Renal cortex interstitium (tissue), 11 donors: ENCODE data around the gene PKD1. TPM values are rescaled to one million over a fixed set of nuclear protein-coding genes. Genes with fewer than 3 reads are reported as not detected.
"Not testable (repeated sequence)": the region's sequence is repeated elsewhere in the genome, so short reads cannot be mapped to it uniquely, and the experiment has no call there.

Experiments used
- DNase-seq, 11 donors: peaks; one replicate each; pipeline ENCODE4 v3.0.0-alpha.2; 2013; ENCODE audit warnings: low read depth in 9 of 11, low spot score in 4 of 11; ENCODE audit errors: extremely low read depth in 1 of 11
- polyA plus RNA-seq, 3 donors: library from polyadenylated mRNA; unstranded; fragments of 120-200 nt; gene quantifications; one replicate each; pipeline ENCODE4 v1.2.1, GENCODE V29; 2013; ENCODE audit not compliant: insufficient read length in 3 of 3

PKD1 gene
- polyA plus RNA-seq, 3 donors = 53.6 to 123 (median 101) TPM

DNA sequence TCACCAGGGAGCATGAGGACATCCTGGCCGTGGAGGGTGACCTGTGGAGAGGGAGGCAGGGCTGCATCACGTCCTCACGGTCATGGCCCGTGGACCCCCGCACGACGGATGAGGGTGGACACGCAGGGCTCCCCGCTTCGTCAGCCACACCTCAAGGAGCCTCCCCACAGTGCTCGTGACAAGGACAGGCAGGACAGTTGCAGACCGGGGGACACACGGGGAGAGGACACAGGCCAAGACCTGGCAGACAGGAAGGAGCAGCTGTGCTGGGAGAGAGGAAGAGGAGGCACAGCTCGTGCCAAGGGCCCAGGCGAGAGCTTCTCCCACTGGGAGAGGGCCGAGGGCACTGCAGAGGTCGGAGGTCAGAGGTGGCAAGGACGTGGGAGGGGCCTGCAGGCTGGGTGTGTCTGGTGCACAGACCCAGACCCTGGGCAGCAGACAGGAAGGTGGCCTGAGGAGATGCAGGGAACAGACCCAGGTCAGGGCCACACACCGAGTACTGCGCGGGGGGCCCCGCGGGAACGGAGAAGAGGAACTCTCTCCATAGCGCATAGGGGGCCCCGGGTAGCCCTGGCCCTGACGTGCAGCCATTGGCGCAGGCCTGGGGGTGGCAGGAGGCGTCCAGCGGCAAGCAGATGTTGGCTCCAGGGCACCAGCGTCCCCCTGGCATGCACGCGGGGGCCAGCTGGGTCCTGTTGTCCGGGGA lies 20.7 kb downstream of the PKD1 start:
- not testable (repeated sequence) for DNase-seq

DNA sequence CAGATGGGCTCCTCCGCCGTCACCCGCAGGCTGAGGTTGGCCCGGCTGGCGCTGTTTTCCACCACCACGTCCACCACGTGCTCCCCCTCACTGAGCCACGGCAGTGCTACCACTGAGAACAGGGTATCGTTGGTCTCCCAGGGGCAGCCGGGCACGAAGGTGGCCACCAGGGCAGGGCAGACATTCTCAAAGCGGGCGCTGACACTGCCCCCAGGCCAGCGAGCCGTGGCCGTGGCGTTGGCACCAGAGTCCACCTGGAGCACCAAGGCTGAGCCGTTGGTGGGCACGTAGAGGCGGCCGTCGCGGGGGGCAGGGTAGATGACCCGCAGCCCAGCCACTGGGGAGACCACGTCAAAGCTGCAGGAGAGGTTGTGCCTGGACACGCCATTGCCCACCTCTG lies 21.5 kb downstream of the PKD1 start:
- DNase-seq = not testable (repeated sequence)

DNA sequence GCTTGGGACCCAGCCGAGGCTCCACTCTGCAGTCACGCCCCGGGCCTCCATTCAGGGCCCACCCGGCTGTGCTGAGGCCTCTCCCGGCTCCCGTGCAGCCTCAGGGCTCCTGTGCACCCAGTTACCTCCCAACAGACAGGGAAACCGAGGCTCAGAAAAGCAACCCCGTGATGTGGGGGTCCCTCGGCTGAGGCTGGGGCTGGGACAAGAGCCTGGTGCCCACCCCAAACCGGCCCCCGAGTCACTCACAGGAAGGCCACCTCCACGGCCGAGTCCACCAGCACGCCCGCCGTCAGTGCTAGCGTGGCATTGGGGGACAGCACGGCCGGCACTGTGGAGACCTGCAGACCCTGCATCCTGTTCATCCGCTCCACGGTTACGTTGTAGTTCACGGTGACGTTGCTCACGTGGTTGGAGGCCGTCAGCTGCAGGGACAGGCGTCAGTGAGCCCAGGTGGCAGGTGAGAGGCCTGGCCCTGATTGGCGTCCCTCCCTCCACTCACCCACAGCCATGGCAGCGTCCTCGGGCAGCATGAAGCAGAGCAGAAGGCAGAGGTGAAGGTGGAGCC lies 23.1 kb downstream of the PKD1 start:
- not testable (repeated sequence) for DNase-seq

DNA sequence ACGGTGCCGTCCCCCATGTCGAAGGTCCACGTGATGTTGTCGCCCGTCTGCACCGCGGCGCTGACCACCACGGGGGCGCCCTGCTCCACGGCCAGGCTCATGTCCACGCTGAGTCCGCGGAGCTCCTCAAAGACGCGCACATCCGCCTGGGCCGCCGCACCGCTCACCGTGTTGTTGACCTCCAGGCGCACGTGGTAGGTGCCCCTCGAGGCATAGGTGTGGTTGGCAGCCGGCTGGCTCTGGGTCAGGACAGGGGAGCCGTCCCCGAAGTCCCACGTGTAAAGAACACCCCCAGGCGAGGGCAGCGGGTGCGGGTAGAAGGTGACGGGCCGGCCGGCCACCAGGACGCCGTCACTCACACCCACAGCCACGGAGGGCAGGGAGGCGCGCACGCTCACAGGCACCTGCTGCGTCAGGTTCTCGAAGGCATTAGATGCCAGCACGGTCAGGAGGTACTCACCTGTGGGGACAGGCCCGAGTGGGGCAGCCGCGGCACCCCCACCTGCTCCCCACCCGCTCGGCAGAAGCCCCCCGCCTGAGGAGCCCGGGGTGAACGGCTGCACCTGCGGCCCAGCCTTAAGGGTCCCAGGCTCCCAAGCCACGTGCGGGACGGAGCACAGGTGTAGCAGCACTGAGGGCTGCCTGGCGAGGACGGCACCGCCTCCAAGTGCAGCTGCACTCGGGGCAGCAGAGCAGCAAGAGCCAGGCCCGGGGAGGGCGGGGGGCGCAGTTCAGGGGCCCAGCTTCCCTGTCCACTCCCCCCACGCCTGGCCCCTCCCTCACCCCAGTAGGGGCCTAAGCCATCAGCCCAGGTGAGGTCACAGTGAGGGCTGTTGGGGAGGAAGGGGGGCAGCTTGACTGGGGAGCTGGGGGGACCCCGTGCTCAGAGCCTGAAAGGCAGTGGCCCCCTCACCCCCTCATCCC lies 24.0 kb downstream of the PKD1 start:
- not testable (repeated sequence) for DNase-seq

DNA sequence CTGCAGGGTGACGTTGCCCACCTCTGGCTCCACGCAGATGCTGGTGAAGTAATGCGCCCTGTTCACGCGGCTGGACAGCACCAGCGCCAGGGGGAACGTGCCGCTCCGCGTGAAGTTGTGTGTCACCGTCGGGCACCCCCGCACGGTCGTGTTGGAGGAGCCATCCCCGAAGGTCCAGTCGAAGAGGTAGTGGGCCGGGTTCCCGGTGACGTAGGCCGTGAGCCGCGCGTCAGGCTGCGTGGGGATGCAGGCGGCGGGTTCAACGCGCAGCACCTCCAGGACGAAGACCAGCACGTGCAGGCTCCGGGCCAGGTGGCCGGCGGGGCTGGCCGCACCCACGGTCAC lies 24.7 kb downstream of the PKD1 start:
- not testable (repeated sequence) for DNase-seq

DNA sequence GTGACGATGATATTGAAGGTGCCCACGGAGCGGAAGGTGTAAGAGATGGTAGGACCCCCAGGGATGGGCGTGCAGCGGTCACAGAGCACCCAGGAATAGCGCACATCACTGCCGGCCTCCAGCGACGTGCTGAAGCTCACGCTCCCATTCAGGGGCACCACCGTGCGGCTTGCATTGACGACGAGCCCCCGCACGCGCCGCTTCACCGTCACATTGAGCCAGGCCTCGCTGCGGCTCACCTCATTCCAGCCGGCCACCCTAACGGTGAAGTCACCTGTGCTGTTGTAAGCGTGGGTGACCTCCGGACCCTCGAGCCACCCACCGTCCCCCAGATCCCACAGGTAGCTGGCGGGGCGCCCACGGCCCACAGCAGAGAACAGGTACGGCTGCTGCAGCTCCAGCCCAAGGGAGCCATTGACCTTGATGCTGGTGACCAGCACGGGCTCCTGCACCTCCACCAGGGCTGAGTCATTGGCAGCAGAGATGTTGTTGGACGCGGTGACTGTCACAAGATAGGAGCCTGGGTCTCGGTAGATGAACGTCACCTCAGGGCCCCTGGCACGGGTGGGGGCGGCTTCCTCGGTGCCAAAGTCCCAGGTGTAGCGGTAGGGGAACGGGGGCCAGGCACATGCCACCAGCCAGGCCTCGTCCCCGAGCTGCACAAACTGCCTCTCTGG lies 25.2 kb downstream of the PKD1 start:
- not testable (repeated sequence) for DNase-seq

DNA sequence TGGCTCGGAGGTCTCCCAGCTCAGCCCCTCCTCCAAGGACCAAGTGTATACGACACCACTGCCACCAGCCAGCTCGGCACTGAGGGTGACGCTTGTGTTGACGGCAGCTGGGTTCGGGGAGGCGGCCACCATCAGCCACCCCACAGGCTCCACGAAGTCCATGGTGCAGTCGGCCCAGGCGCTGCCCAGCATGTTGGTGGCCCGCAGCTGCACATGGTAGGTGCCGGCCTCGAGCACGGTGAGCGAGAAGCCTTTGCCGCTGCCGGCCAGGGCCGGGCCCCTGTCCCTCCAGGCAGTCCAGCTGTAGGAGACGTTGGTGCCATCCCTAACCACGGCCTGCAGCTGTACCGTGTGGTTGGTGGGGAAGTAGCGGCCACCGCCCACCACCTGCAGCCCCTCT lies 25.8 kb downstream of the PKD1 start:
- DNase-seq = not testable (repeated sequence)

DNA sequence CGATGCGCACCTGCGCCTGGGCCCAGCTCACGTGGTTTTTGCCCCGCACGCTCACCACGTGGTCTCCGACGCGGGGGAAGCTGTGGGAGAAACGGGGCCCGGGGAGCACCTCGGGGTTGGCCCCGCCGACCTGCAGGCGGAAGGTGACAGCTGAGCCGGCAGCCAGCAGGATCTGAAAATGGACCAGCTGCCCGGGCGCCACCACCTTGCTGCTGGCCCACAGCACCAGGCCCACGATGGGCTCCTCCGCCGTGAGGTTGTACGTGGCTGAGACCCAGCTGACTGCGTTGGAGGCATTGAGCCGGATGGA lies 26.5 kb downstream of the PKD1 start:
- DNase-seq = not testable (repeated sequence)

DNA sequence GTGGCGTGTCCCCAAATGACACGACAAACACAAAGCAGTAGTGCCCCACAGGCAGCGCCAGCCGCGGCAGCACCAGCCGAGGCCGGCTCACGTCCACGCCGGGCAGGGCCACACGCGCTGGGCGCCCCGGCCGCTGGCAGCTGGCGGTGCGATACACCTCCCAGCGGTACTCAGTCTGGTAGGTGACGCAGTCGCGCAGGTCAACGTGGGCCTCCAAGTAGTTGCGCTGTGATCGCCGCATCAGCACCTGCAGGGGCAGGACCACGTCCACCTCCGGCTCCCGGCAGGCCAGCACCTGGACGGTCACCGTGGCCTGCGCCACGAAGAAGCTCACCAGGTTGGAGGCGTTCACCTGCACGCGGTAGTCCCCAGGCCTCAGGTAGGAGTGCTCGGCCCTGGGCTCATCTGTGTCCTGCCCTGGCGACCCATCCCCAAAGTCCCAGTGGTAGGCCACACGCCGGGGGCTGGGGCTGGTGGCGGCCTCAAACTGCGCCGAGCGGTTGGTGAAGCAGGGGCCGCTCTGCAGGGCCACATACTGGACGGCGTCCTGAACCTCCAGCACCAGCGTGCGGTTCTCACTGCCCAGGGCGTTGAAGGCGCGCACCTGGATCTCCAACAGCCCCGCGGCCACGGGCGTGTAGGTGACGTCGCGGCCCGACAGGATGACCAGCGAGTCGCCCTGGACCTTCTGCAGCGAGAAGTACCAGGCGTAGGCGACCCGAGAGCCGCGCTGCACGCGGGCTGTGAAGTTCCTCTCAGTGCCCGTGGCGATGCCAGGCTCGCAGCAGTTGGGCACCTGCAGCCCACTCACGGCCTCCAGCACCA lies 27.0 kb downstream of the PKD1 start:
- not testable (repeated sequence) for DNase-seq

DNA sequence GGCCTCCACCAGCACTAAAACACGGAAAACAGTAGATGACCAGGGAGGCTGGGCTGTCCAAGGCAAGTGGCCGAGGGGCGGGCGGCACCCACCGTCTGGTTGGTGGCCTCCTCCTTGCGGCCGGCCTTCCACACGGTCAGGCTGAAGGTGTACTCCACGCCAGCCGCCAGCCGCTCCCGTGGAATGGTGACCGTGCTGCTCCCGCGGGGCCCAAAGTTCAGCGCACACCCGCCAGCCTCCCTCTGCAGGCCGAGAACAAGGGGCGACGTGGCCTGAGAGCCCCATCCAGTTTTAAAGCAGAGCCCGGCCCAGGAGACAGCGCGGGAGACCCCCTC lies 27.9 kb downstream of the PKD1 start:
- not testable (repeated sequence) for DNase-seq

DNA sequence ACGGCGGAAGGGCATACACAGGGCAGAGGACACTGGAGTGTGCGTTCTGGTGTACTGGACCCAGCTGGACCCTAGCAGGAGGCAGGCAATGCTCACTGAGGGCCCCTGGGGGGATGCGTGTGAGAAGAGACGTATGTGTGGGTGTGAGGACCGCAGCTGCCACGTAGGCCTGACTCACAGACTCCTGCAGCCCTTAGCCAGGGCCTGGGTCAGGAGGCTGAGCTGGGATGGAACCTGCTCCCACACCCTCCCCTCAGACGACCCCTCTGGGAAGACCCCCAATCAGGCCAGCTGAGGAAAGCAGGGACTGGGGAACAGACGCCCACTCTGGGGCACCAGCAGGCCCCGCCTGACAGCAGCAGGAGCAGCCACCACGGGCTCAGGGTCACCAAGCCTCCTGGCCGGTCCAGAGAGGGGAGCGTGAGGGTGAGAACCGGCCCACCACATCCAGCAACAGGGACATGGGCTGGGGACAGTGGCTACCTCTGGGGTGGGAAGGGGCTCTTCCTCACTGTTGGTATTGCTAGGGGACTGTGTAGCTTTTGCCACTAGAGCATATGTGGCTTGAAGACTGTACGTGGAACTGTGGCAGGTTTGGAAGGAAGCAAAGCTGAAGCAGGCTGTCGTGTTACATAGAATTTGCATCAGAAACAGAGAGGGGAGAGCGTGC lies 28.4 kb downstream of the PKD1 start:
- not testable (repeated sequence) for DNase-seq

DNA sequence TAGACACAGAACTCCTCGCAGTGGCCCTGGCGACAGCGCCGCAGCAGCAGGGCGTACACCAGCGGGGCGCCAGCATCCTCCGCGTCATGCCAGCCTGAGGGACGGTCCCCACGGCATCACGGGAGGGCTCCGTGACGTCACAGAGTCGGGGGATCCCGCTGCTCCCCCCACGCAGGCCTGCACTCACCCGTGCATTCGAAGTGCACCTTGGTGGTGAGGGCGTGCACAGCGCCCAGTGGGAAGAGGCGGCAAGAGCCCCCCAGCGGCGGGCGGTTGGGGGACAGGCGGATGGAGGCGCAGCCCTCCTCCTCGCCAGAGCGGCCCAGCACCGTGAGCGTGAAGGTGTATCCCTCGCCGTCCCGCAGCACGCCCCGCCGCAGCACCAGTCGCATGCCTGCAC lies 29.5 kb downstream of the PKD1 start:
- DNase-seq = not testable (repeated sequence)

DNA sequence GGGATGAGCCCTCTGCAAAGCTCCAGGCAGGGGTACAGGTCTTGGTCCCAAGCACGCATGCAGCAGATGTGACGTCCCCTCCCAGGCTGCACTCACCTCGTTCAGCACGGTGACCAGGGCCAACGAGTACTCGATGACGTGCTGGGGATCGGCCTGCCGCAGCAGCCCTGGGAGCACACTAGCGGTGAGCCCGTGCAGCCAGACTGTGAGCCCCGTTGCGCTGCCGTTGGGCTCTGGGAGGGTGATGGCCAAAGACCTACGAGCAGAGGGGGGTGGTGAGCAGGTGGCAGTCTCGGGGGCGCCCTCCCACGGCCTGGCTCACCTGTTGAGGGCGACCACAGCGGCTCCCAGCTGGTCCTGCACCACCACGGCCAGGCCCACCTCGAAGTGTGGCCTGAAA lies 29.9 kb downstream of the PKD1 start:
- DNase-seq = not testable (repeated sequence)

DNA sequence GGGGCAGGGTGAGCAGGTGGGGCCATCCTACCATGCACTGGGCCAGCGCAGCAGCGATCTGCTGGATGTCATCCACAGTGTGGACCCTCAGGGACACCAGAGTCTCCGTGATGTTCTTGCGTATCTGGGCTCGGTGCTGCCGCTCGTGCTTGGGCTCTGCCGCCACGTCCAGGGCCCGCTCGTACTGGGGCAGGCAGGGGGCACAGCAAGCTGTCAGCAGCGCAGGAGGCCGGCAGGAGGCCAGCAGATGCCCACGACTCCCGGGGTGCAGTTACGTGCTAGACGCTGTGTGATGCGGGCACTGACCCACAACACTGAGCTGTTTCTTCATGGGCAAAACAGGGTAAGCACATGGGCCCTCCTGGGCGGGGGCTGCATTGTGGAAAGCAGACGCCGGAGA lies 30.4 kb downstream of the PKD1 start:
- not testable (repeated sequence) for DNase-seq

DNA sequence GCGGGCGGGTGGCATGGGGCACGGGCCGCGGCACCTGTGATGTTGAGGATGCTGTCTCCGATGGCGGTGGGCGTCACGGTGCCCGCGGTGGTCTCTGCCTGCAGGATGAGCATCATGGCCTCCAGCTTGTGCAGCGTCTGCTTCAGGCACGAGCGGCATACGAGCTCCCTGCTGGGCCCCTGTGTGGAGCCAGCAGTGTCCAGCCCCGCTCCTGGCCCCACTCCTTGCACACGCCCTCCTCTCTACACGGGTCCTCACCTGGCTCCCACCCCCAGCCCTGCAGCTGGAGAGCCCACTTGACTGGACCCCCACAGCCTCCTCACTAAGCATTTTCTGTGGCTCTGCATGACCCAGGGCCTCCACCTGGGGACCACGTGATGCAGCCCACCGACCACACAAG lies 31.2 kb downstream of the PKD1 start:
- not testable (repeated sequence) for DNase-seq

DNA sequence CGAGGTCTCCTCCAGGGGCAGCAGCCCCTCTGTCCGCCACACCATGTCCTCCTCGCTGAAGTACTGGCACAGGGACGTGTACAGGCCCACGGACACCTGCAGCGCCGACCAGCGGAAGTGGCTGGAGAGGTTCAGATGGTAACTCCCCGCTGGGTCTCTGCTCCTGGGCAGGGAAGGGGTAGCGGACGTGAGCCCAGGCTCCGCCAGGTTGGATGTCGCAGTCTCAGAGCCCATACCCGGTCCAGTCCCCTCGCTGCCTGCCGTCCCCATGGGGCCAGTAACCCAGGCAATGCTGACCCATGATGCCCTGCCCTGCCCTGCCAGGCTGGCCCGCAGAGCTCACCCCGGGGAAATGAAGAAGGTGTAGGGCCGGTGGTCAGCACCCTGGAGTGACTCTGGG lies 33.2 kb downstream of the PKD1 start:
- no peak for DNase-seq

DNA sequence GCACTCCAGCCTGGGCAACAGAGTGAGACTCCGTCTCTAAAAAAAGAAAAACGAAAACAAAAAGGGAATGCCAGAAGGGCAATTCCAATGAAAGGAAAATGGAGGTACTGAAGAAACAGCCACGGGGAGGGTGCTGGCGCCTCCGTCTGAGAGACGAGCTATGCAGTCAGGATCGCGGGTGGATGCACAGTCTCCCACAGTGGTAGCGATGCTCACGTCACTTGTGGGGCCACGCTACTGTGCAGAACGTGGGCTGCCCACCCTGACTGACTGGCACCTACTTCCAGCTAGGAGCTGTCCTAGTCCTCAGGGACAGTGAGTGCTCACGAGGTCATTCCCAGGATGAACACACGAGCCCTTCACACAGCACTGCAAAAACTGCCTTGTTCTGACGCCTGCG lies 34.1 kb downstream of the PKD1 start:
- DNase-seq = not testable (repeated sequence)

DNA sequence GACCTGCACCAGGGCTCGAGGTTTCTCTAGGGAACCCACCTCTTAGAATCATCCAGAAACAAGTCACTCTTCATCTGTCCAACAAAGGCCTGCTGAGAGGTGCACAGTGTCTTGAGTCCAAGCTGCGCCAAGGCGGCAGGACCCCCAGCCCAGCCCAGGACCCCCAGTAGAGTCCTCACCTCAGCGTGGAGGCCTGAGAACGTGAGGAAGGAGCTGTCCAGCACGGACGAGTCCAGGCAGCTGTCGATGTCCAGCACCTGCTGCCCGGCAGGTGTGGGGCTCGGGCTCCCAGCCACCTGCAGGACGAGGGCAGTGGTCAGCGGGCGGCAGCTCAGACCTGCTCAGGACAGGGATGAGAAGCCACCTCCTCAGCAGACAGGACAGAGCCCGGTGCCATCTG lies 38.0 kb downstream of the PKD1 start:
- DNase-seq = not testable (repeated sequence)
